HG03520 (cell line): ENCODE data around the gene TRHDE.

ENCODE experiments used
- ATAC-seq: cut with Tn5 transposase; IDR thresholded peaks from one replicate; pipeline ENCODE4 v1.9.1; 2021; ENCODE audit warnings: mild to moderate bottlenecking, moderate library complexity; ENCODE audit not compliant: unreplicated experiment

The TRHDE gene

DNA sequence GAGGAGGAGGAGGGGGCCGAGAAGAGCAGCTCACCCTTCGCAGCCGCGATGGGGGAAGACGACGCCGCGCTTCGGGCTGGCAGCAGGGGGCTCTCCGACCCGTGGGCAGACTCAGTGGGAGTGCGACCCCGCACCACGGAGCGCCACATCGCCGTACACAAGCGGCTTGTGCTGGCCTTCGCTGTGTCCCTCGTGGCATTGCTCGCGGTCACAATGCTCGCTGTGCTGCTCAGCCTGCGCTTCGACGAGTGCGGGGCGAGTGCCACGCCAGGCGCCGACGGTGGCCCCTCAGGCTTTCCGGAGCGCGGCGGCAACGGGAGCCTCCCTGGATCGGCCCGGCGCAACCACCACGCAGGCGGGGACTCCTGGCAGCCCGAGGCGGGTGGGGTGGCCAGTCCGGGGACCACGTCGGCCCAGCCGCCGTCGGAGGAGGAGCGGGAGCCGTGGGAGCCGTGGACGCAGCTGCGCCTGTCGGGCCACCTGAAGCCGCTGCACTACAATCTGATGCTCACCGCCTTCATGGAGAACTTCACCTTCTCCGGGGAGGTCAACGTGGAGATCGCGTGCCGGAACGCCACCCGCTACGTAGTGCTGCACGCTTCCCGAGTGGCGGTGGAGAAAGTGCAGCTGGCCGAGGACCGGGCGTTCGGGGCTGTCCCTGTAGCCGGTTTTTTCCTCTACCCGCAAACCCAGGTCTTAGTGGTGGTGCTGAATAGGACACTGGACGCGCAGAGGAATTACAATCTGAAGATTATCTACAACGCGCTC, 745 bp downstream of the TRHDE start:
- ATAC-seq: no peak

DNA sequence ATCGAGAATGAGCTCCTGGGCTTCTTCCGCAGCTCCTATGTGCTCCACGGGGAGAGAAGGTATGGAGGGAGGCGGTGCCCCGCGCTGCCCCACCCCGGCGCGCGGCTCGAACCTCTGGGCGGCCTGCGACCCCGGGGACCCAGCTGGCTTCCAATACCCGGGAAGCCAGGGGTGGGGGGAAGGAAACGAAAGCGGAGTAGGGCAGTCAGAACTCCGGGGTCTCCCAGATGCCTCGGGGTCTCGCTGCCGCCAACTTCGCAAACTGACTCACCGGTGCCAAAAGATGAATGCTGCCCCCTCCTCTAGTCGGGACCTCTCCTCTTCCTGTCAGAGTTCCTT, 1.3 kb downstream of the TRHDE start:
- no peak for ATAC-seq

DNA sequence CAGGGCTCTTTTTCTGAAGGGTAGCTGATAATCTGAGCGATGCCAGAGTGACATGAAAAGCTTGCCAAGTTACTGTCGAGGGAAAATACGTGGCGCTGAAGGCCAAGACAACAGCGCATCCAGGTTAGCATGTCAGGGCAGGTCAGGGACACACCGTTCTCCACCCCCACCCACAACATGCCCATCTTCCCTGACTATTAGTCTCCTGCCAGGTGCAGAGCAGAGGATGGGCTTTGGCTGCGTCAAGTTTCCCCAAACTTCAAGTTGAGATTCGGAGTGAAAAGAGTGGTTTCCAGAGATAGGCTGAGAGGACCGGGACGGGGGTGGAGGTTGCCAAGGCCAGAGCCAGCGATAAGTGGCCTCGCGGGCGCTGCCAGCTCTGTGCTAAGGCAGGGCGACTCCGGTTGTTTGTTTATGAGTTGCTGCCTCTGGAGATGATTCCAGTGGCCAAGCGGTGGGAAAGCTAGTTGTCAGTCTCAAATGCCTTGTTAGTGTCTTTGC, 1.7 kb downstream of the TRHDE start:
- ATAC-seq: no peak

DNA sequence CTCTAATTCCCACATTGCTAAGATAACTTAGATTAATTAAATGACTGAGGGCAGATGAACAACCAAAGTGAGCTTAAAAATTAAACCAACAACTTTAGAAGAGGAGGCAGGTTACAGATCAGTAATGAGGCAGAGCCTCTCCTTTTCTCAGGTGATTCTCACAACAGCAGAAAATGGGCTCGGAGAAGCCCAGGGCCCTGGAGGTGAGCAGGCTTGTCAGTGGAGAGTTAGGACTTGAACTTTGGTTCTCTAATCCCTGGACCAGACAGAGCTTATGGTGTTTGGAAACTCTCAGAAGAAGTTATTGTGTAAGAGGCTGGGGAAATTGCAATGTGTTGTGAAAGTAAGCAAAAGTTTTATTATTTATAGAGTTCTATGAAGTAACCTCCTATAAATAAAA, 2.8 kb downstream of the TRHDE start:
- no peak for ATAC-seq

GRCh38 chr12:72275526-72275925, 3.4 kb downstream of the TRHDE start:
- ATAC-seq: no peak

DNA sequence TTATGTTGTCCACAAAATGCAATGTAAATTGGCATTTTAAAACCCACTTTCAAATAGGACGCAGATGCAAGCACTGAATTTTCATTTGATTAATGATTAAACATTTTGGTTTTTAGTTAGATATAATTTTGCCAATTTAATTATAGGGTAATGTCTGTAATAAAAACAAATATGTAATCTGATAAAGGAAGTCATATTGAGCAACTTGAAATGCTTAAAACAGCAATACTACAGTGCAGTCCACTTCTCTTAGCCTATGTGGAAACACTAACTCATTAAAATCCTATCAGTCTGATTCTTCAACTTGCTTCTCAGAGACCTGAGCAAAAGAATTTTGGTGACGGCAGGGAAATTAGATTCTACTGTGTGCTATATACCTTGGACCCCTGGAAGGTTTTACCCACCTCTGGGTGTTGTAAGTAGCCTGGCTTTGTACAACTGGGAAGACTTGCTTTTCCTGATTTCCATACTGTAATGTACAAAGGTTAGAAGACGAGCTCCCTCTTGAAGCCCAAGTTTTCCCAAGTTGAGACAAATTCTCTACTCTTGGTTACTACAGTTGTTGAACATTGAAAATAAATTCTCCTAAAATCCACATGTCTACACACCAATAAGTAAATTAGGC, 4.1 kb downstream of the TRHDE start:
- no peak for ATAC-seq

- no peak for ATAC-seq
Observed at GRCh38 chr12:72277415-72277814, 5.2 kb downstream of the TRHDE start.

DNA sequence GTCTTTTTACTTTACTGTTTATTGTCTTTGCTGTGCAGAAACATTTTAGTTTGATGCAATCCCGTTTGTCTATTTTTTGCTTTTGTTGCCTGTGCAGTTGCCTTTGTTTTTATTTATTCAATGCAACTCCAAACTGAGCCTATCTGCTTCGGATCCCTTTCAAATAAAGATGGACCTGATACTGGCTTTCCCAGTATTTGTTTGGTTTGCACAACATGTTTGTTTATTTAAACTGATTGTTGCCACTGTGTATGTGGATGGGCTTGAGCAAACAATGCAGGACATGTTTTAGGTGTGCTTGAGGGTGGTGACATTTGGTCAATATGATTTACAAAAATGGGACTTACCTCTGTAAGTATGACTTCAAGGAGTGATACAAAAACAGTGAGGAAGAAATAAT, 6.7 kb downstream of the TRHDE start:
- ATAC-seq: no peak

- no peak for ATAC-seq
Observed at GRCh38 chr12:72281126-72281525, 9.0 kb downstream of the TRHDE start.

GRCh38 chr12:72282721-72283120, 10.6 kb downstream of the TRHDE start:
- ATAC-seq: no peak

DNA sequence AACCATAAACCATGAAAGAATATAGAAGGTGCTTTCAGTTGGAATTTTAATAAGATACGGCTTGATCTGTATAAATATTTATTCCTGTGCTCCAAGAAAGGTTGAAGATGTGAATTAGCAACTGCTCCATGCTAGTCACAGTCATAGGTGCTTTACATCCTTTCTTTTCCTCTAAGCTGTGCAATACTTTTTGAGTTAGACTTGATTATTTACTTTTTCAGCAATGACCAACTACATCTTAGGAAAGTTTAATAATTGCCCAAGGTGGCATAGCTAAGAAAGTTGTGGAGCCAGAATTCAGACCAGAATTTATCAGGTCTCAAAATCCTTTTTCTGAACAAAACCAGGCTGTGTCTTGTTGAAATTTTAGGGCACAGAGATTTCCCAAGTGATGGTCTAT, 13.7 kb downstream of the TRHDE start:
- no peak for ATAC-seq

DNA sequence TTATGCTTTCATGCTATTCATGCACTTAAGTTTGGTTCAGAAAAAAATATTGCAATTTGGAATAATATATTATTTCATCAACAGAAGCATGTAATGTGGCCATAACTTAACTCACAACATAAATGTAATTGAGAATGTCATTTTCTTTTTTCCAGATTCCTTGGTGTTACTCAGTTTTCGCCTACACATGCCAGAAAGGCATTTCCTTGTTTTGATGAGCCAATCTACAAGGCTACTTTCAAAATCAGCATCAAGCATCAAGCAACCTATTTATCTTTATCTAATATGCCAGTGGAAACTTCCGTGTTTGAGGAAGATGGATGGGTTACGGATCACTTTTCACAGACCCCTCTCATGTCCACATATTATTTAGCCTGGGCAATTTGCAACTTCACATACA, 14.4 kb downstream of the TRHDE start:
- ATAC-seq: no peak

GRCh38 chr12:72288436-72288835, 16.3 kb downstream of the TRHDE start:
- ATAC-seq: no peak

DNA sequence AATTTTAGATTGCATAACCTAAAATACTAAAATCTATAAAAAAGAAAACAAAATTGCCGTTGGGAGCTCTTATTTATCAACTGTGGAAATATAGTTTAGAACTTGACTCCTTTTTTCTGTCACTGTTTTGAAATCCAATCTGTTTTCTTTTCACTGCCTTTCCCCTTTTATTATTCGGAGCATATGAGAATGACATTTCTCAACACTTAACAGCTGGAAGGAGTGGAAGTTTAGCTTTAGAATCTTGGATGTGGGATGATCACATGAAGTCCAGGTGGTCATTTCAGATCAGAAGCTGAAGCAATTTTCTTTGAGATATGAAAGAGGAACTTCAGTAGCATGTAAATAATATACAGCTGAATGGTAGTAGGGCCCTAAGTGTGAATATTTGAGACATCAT, 16.7 kb downstream of the TRHDE start:
- ATAC-seq: no peak

GRCh38 chr12:72289633-72290032, 17.5 kb downstream of the TRHDE start:
- ATAC-seq: no peak

DNA sequence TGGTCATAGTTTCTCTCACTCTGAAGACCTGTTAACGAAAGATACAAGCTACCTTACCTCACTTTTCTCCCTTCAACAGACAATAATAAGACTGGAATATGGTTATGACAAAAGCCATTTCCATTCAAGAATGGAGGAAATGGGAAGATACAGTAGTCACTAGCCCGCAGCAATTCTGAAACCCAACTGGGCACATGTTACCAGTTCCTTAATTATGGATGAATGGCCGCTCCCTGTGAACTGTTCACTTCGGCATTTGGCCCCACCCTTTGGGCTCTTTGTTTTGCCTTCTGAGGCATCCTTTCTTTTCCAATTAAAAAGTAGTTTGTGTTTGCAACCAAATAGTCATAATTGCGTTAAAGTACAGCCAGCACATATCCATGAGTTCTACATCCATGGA, 19.0 kb downstream of the TRHDE start:
- no peak for ATAC-seq

GRCh38 chr12:72293701-72294100, 21.5 kb downstream of the TRHDE start:
- no peak for ATAC-seq

DNA sequence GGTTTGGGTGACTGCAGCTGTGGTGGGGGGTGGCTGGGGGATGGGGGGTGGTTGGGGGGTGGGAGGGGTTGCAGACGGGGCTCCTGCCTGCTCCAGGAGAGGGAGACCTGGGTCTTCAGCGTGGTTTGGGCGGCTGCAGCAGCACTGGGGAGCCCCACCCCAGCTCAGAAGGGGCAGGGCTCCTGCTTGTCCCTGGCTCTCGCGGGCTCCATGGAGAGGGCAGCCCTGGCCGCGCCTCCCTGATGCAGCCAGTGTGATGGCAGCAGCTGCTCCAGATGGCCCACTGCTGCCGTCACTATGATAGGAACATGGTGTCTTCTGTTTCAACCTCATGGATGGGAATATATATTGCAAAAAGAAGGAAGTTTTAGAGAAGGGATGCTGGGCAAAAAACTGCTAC, 22.9 kb downstream of the TRHDE start:
- ATAC-seq: no peak

- ATAC-seq: no peak
Observed at GRCh38 chr12:72295744-72296143, 23.6 kb downstream of the TRHDE start.

- no peak for ATAC-seq
Observed at GRCh38 chr12:72296389-72296788, 24.2 kb downstream of the TRHDE start.

GRCh38 chr12:72297666-72298065, 25.5 kb downstream of the TRHDE start:
- no peak for ATAC-seq

- no peak for ATAC-seq
Observed at GRCh38 chr12:72300728-72301127, 28.6 kb downstream of the TRHDE start.

DNA sequence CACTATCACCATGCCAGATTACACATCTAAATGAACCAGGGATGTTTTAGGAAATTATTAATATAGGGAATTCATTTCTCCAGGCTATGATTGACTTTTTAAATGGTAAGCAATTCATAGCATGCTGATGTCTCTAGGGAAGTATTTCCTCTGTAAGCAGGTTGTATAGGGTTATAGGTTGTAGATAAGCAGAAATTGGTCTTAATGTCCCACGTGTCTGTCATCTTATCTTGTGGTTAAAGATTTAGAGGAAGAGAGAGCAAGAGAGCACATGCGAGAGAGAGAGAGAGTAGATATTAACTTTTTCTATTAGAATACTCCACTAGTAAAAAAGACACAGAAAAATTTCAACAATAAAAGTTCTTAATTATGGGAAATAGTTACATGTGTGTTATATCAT, 32.6 kb downstream of the TRHDE start:
- ATAC-seq: no peak
